GDM1 (cell line): ENCODE measurements around the gene CNGA2.
"Not testable (repeated sequence)": the region's sequence is repeated elsewhere in the genome, so short reads cannot be mapped to it uniquely, and the experiment has no call there.

Experiments used
- DNase-seq: peaks from one replicate; lab custom pipeline; 2025; lab: John Stamatoyannopoulos, UW

Gene CNGA2

GRCh38 chrX:151734446-151734845 lies at the start of gene CNGA2:
TSS of gene CNGA2 (plus strand) at chrX:151734746. CDS start at chrX:151738484, 3,738 bp downstream.
- DNase-seq: no peak

GRCh38 chrX:151687635-151688034 lies 46.9 kb upstream of the CNGA2 start:
- DNase-seq: no peak

GRCh38 chrX:151688695-151689094 lies 45.9 kb upstream of the CNGA2 start:
- no peak for DNase-seq

- DNase-seq: no peak
Measured at GRCh38 chrX:151692825-151693224, 41.7 kb upstream of the CNGA2 start.

GRCh38 chrX:151694121-151694520 lies 40.4 kb upstream of the CNGA2 start:
- no peak for DNase-seq

GRCh38 chrX:151694661-151695582 lies 39.6 kb upstream of the CNGA2 start, which contains the start of gene PRRG3:
TSS of gene PRRG3 (plus strand) at chrX:151695458. CDS start at chrX:151698815, 3,357 bp downstream.
- DNase-seq: no peak

GRCh38 chrX:151695583-151696340 lies 38.8 kb upstream of the CNGA2 start:
- DNase-seq: no peak

GRCh38 chrX:151697082-151697481 lies 37.5 kb upstream of the CNGA2 start:
- not testable (repeated sequence) for DNase-seq

- DNase-seq: no peak
Measured at GRCh38 chrX:151697522-151697921, 37.0 kb upstream of the CNGA2 start.

- DNase-seq: no peak
Measured at GRCh38 chrX:151698485-151698884, 36.1 kb upstream of the CNGA2 start.

- no peak for DNase-seq
Measured at GRCh38 chrX:151699746-151700145, 34.8 kb upstream of the CNGA2 start.

- DNase-seq: no peak
Measured at GRCh38 chrX:151700581-151700980, 34.0 kb upstream of the CNGA2 start.

- no peak for DNase-seq
Measured at GRCh38 chrX:151701071-151701470, 33.5 kb upstream of the CNGA2 start.

GRCh38 chrX:151701531-151701930 lies 33.0 kb upstream of the CNGA2 start:
- no peak for DNase-seq

- no peak for DNase-seq
Measured at GRCh38 chrX:151702026-151702714, 32.4 kb upstream of the CNGA2 start.

- DNase-seq: no peak
Measured at GRCh38 chrX:151702741-151703340, 31.7 kb upstream of the CNGA2 start.

- no peak for DNase-seq
Measured at GRCh38 chrX:151703487-151703886, 31.1 kb upstream of the CNGA2 start.

GRCh38 chrX:151704041-151704663 lies 30.4 kb upstream of the CNGA2 start:
- no peak for DNase-seq

- DNase-seq: no peak
Measured at GRCh38 chrX:151708821-151709220, 25.7 kb upstream of the CNGA2 start.

- no peak for DNase-seq
Measured at GRCh38 chrX:151710457-151710856, 24.1 kb upstream of the CNGA2 start.

- no peak for DNase-seq
Measured at GRCh38 chrX:151711154-151711553, 23.4 kb upstream of the CNGA2 start.
